ENCODE measurements around the gene KCNJ6. TPM values are rescaled to one million over a fixed set of nuclear protein-coding genes. Genes with fewer than 3 reads are reported as not detected.

The KCNJ6 gene
- total RNA-seq, 2 donors from 2014 or later = not detected

DNA sequence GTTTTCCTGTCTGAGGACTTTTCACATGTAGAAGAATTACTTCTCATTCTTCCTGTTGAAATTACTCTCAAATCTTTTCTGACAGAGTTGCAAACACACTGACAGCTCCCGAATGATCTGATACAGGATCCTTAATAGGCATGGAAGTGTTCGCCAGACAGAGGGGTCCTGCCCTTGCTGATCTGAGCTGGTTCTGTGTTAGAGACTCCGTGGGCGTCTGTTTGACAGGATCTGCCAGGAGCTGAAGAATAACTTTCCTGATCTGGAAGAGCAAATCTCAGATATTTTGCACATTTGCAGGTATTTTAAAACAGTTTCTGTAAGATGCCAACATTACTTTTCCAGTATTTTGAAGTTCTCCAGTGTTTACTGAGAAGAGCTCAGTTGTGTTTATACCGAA, 347.3 kb downstream of the KCNJ6 start:
- Mint-ChIP-seq H3K27me3 (ENCODE audit: low read depth) (no peaks in the 10 kb centered on the region), H3K27ac (no peak overlapping the region), H3K9me3 (no peaks in the 10 kb centered on the region), H3K36me3 (ENCODE audit: insufficient read depth in 2 of 2) (no peaks in the 10 kb centered on the region), H3K4me1 (ENCODE audit: low read depth) (peaks cover 19% of the 10 kb centered on the region), H3K4me3 (no peak overlapping the region)
- DNase-seq (no peak), ATAC-seq (replicated peaks in 1 of 2) (no peak)

- Mint-ChIP-seq H3K36me3 (ENCODE audit: insufficient read depth in 2 of 2) (no peaks in the 10 kb centered on the region), H3K27ac (no peak overlapping the region), H3K27me3 (ENCODE audit: low read depth) (no peaks in the 10 kb centered on the region), H3K9me3 (no peaks in the 10 kb centered on the region), H3K4me3 (no peak overlapping the region), H3K4me1 (ENCODE audit: low read depth) (peaks cover 19% of the 10 kb centered on the region)
- DNase-seq (no peak), ATAC-seq (replicated peaks in 1 of 2) (no peak)
These were observed 347.8 kb downstream of the KCNJ6 start for GRCh38 chr21:37568415-37568814.

DNA sequence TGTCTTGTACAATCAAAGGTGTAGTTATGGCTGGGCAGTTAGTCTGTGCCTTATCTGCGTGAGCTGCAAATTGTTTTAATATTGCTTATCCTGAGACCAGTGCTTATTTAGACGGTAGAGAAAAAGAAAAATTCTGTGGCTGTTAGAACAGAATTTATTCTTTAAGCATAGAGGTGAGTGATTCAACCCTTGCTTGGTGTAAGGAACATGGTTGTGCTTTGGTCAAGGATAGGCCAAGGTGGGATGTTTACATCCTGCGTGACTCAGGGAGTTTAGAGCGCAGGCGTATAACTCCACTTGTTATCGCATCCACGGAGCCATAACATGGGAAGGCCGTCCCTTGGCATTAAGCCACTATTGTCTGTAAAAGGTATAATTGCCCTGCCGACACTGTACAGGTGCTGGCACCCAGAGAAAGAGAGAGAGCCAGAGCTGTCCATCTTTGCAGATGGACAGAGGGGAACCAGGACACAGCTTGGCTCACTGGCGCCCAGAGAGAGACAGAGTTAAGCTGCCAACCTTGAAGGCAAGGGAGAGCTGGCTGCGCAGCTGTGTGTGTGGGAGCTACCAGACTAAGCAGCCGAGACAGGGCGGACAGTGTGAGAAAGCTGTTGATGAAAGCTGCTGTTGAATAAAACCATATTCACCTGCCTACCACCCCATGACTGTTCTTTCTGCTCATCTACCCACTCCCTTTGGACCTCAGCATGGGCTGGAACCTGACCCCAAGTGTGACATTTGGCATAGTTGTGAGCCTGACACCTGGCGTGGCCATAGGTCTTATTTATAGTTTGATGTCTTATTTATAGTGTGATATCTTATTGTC, 349.3 kb downstream of the KCNJ6 start:
- H3K36me3 Mint-ChIP-seq (ENCODE audit: insufficient read depth in 2 of 2) = no peaks in the 10 kb centered on the region
- no peak overlapping the region for H3K27ac Mint-ChIP-seq
- H3K9me3 Mint-ChIP-seq = no peaks in the 10 kb centered on the region

DNA sequence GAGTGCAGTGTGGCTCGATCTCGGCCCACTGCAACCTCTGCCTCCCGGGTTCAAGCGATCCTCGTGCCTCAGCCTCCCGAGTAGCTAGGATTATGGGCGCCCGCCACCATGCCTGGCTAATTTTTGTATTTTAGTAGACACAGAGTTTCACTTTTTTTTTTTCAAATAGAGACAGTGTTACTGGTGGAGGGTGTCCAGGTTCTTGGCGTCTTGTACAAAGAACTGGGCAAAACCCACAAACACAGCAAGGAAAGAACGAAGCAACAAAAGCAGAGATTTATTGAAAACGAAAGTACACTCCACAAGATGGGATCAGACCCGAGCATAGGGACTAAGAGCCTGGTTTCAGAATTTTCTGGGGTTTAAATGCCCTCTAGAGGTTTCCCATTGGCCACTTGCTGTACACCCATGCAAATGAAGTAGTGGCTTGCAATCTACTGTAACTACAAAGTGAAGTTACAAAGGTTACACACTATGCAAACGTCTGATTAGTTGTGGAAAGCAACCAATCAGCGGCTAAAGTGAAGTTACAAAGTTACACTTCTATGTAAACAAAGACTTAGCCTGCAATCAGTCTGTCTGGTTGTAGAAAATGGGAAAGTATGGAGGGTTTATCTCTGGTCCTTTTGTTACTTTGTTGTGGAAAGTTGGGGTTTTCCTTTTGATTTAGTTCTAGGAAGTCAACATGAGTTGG, 350.6 kb downstream of the KCNJ6 start:
- ATAC-seq (replicated peaks in 1 of 2) = no peak
- Mint-ChIP-seq H3K4me1 (ENCODE audit: low read depth) (peaks cover 26% of the 10 kb centered on the region), H3K27ac (peak overlapping the region; percentile 75), H3K27me3 (ENCODE audit: low read depth) (no peaks in the 10 kb centered on the region), H3K4me3 (peak overlapping the region; percentile 95 to 97), H3K9me3 (no peaks in the 10 kb centered on the region), H3K36me3 (ENCODE audit: insufficient read depth in 2 of 2) (no peaks in the 10 kb centered on the region)
- DNase-seq = no peak

More for the DNA sequence above, 349.3 kb downstream of the KCNJ6 start:
- no peak for ATAC-seq (replicated peaks in 1 of 2)
- H3K4me1 Mint-ChIP-seq (ENCODE audit: low read depth) = peaks cover 26% of the 10 kb centered on the region
- DNase-seq = no peak
- H3K4me3 Mint-ChIP-seq = no peak overlapping the region
- H3K27me3 Mint-ChIP-seq (ENCODE audit: low read depth) = no peaks in the 10 kb centered on the region

DNA sequence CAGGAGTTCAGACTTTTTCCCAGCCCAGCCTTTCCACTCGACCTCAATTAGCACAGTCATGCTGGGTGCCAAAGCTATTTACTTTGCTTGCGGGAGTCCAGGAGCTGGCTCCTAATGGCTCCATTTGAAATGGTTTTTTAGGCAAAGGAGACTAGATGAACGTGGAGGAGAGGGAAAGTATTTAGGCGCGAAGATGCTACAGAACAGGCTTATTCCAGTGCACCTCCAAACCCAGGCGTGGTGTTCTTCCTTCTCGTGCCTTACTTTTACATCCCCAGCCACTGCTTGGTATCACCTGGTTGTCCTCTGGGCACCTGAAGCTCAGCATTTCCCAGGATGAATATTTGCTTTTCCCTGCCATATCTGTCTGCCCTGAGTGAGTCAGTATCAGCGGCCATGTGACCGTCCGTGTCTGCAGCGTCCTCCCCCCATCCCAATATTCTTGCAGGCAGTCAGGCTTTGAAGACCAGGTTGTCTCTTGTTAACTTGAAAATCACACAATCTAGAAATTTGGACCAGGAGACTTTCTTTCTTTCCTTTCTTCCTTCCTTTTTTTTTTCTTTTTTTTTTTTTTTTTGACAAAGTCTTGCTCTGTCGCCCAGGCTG, 351.2 kb downstream of the KCNJ6 start:
- Mint-ChIP-seq H3K4me1 (ENCODE audit: low read depth) (peaks cover 26% of the 10 kb centered on the region), H3K36me3 (ENCODE audit: insufficient read depth in 2 of 2) (no peaks in the 10 kb centered on the region), H3K4me3 (peak overlapping the region; percentile 95 to 97), H3K9me3 (no peaks in the 10 kb centered on the region), H3K27ac (peak overlapping the region; percentile 75), H3K27me3 (ENCODE audit: low read depth) (no peaks in the 10 kb centered on the region)
- ATAC-seq (replicated peaks in 1 of 2) (no peak), DNase-seq (no peak)

DNA sequence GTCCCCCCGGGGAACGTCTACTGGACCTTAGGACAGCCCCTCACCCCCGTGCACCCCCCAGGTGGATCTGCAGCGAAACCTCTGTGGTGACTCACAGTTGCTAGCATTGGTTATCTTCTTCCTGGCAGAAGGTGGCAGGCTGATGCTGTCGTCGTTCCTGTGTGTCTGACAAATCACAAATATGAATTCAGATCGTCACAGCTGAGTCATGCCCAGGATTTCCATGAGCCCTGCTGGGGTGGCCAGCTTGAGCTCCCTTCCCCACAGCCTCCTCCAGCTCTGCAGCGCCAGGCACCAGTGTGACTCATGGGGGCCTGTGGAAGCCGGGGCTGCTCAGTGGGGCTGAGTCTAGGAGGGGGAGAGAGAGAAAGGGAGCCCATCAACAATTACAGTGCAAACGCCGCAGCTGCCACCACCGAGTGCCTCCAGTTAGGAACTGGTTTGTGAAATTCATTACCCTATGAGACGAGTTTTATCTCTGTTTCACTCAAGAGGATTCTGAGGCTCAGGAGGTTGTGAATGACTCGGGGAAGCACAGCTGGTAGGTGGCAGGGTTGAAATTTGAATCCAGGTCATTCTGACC, 351.8 kb downstream of the KCNJ6 start:
- Mint-ChIP-seq H3K36me3 (ENCODE audit: insufficient read depth in 2 of 2) (no peaks in the 10 kb centered on the region), H3K4me1 (ENCODE audit: low read depth) (peaks cover 26% of the 10 kb centered on the region), H3K27ac (peak overlapping the region; percentile 98), H3K4me3 (peak overlapping the region; percentile 95 to 97), H3K9me3 (no peaks in the 10 kb centered on the region), H3K27me3 (ENCODE audit: low read depth) (no peaks in the 10 kb centered on the region)
- peak; percentile 88 to 91 for DNase-seq
- peak; percentile 84 to 86 for ATAC-seq (replicated peaks in 1 of 2)

DNA sequence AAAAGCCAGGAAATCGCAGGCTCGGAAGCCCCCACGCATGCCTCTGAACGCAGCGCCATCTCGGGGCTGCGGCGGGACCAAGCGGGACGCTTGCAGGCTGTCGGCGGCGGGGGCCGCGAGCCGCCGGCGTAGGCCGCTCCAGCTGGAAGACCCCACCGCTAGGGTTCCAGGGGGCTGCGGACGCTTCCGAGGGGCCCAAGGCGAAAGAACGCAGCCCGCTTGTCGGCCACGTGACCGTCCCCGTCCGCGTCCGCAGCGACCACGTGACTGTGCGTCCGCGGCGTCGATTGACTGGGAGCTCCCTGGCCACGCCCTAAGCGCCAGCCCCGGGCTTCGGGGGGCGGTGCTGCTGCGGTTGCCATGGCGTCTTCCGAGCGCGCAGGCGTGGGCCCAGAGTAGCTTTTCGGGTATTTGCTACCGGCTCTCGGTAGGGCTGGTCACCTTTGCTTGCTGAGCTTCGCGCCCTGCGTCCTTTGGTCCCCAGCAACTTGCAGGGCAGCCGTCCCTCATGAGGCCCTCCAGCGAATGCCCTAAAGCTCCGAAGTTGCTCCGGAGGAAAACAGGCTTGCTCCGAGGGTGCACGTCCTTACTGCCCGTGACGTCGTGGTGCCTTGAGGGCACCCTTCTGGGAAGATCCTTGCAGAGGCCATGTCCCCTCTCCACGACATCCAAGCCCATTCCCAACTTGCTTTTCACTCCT, 352.5 kb downstream of the KCNJ6 start:
- Mint-ChIP-seq H3K27me3 (ENCODE audit: low read depth) (no peaks in the 10 kb centered on the region), H3K27ac (peak overlapping the region; percentile 98), H3K4me1 (ENCODE audit: low read depth) (peaks cover 26% of the 10 kb centered on the region), H3K9me3 (no peaks in the 10 kb centered on the region), H3K36me3 (ENCODE audit: insufficient read depth in 2 of 2) (no peaks in the 10 kb centered on the region), H3K4me3 (peak overlapping the region; percentile 95 to 97)
- ATAC-seq (replicated peaks in 1 of 2) (peak; percentile 84 to 85), DNase-seq (peak; percentile 95)

GRCh38 chr21:37562920-37563640, 353.2 kb downstream of the KCNJ6 start:
- no peak for DNase-seq
- Mint-ChIP-seq H3K36me3 (ENCODE audit: insufficient read depth in 2 of 2) (no peaks in the 10 kb centered on the region), H3K4me3 (peak overlapping the region; percentile 95 to 97), H3K4me1 (ENCODE audit: low read depth) (peaks cover 26% of the 10 kb centered on the region), H3K27me3 (ENCODE audit: low read depth) (no peaks in the 10 kb centered on the region), H3K9me3 (no peaks in the 10 kb centered on the region), H3K27ac (peak overlapping the region; percentile 77)
- ATAC-seq (replicated peaks in 1 of 2) = no peak

- Mint-ChIP-seq H3K4me3 (peak overlapping the region; percentile 95 to 97), H3K36me3 (ENCODE audit: insufficient read depth in 2 of 2) (no peaks in the 10 kb centered on the region), H3K27ac (peak overlapping the region; percentile 77), H3K9me3 (no peaks in the 10 kb centered on the region), H3K27me3 (ENCODE audit: low read depth) (no peaks in the 10 kb centered on the region), H3K4me1 (ENCODE audit: low read depth) (peaks cover 26% of the 10 kb centered on the region)
- DNase-seq (no peak), ATAC-seq (replicated peaks in 1 of 2) (no peak)
These were observed 354.0 kb downstream of the KCNJ6 start for GRCh38 chr21:37561941-37562919.

GRCh38 chr21:37561506-37561905, 354.8 kb downstream of the KCNJ6 start:
- H3K27me3 Mint-ChIP-seq (ENCODE audit: low read depth) = peaks cover under 1% of the 10 kb centered on the region

GRCh38 chr21:37560385-37560784, 355.9 kb downstream of the KCNJ6 start:
- DNase-seq (no peak), ATAC-seq (replicated peaks in 1 of 2) (no peak)
- no peaks in the 10 kb centered on the region for H3K9me3 Mint-ChIP-seq
- H3K4me1 Mint-ChIP-seq (ENCODE audit: low read depth) = peaks cover 17% of the 10 kb centered on the region
- no peak overlapping the region for H3K4me3 Mint-ChIP-seq
- peaks cover 12% of the 10 kb centered on the region for H3K27me3 Mint-ChIP-seq (ENCODE audit: low read depth)
- H3K27ac Mint-ChIP-seq = no peak overlapping the region
- H3K36me3 Mint-ChIP-seq (ENCODE audit: insufficient read depth in 2 of 2) = no peaks in the 10 kb centered on the region

More at GRCh38 chr21:37561506-37561905, 354.8 kb downstream of the KCNJ6 start:
- DNase-seq (no peak), ATAC-seq (replicated peaks in 1 of 2) (no peak)
- Mint-ChIP-seq H3K9me3 (no peaks in the 10 kb centered on the region), H3K4me3 (no peak overlapping the region), H3K4me1 (ENCODE audit: low read depth) (peaks cover 26% of the 10 kb centered on the region), H3K36me3 (ENCODE audit: insufficient read depth in 2 of 2) (no peaks in the 10 kb centered on the region), H3K27ac (no peak overlapping the region)

Data from activated T-cell treated with anti-CD3 and anti-CD28 coated beads, Interleukin-2, amount 50 U/mL, for 72 hours (primary cell).